ENCODE measurements around the gene COL7A1.

COL7A1 gene

GRCh38 chr3:48595075-48595525 lies at the start of gene COL7A1:
TSS of gene COL7A1 (minus strand) at chr3:48595329. CDS start at chr3:48595159, 170 bp downstream.
- DNase-seq, result peak in 2 of 58 donors; percentile 32 to 79

GRCh38 chr3:48642605-48643004 lies 47.5 kb upstream of the COL7A1 start:
- no peak for DNase-seq

GRCh38 chr3:48641396-48641795 lies 46.3 kb upstream of the COL7A1 start:
- DNase-seq, result no peak

- no peak for DNase-seq
These were observed 44.9 kb upstream of the COL7A1 start for GRCh38 chr3:48639944-48640606.

GRCh38 chr3:48637305-48637704 lies 42.2 kb upstream of the COL7A1 start:
- DNase-seq, result no peak

GRCh38 chr3:48636149-48636655 lies 41.1 kb upstream of the COL7A1 start:
- no peak for DNase-seq

GRCh38 chr3:48635222-48636021 lies 40.3 kb upstream of the COL7A1 start, which contains the start of gene SLC26A6:
TSS of gene SLC26A6 (minus strand) at chr3:48635461. CDS start at chr3:48635393, 68 bp downstream.
- peak; percentile 76 to 98 (median 95) for DNase-seq

- peak in 18 of 58 donors; percentile 17 to 67 (median 38) for DNase-seq
These were observed 39.6 kb upstream of the COL7A1 start for GRCh38 chr3:48634661-48635221.

GRCh38 chr3:48633743-48634142 lies 38.6 kb upstream of the COL7A1 start:
- DNase-seq, result no peak

- DNase-seq, result no peak
These were observed 38.1 kb upstream of the COL7A1 start for GRCh38 chr3:48633256-48633655.

GRCh38 chr3:48631516-48632448 lies 36.7 kb upstream of the COL7A1 start:
- no peak for DNase-seq

GRCh38 chr3:48630833-48631232 lies 35.7 kb upstream of the COL7A1 start:
- DNase-seq, result no peak

- DNase-seq, result no peak
These were observed 35.3 kb upstream of the COL7A1 start for GRCh38 chr3:48630407-48630806.

- no peak for DNase-seq
These were observed 34.8 kb upstream of the COL7A1 start for GRCh38 chr3:48629894-48630293.

- DNase-seq, result no peak
These were observed 33.3 kb upstream of the COL7A1 start for GRCh38 chr3:48628277-48629017.

- no peak for DNase-seq
These were observed 30.5 kb upstream of the COL7A1 start for GRCh38 chr3:48625600-48625999.

- DNase-seq, result no peak
These were observed 29.6 kb upstream of the COL7A1 start for GRCh38 chr3:48624767-48625166.

GRCh38 chr3:48623851-48624547 lies 28.9 kb upstream of the COL7A1 start:
- DNase-seq, result no peak

GRCh38 chr3:48621461-48621869 lies 26.3 kb upstream of the COL7A1 start, which contains the start of gene TMEM89:
TSS of gene TMEM89 (minus strand) at chr3:48621769. CDS start at chr3:48621756, 13 bp downstream.
- DNase-seq, result no peak
